GM21619 (cell line): ENCODE data around the gene DMXL2.
"Not testable (repeated sequence)": the region's sequence is repeated elsewhere in the genome, so short reads cannot be mapped to it uniquely, and the experiment has no call there.

ENCODE experiments used
- ATAC-seq: cut with Tn5 transposase; IDR thresholded peaks from one replicate; pipeline ENCODE4 v1.9.1; 2021; ENCODE audit not compliant: unreplicated experiment

Gene DMXL2

GRCh38 chr15:51625236-51625635, 2.7 kb upstream of the DMXL2 start:
- peak; percentile 28 for ATAC-seq

DNA sequence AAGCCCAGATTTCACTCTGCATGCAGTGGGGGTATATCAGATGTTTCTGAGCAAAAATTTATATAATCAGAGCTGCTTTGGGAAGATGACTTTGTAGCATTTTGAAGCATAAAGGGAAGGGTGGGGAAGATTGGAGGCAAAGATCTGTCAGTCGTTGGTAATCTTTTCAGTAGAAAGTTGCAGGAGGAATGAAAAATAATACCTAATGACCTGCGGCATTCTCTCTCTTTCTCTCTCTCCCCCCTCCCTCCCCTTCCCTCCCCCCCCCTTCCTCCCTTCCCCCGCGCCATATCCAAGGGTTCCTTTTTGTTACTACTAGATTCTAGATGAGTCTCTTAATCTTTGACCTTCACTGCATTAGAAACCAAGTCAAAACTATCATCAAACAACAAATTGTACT, 1.5 kb upstream of the DMXL2 start:
- no peak for ATAC-seq

GRCh38 chr15:51623386-51623938, 891 bp upstream of the DMXL2 start:
- no peak for ATAC-seq

- peak; percentile 50 for ATAC-seq
Measured at GRCh38 chr15:51621936-51622603, 501 bp downstream of the DMXL2 start.

DNA sequence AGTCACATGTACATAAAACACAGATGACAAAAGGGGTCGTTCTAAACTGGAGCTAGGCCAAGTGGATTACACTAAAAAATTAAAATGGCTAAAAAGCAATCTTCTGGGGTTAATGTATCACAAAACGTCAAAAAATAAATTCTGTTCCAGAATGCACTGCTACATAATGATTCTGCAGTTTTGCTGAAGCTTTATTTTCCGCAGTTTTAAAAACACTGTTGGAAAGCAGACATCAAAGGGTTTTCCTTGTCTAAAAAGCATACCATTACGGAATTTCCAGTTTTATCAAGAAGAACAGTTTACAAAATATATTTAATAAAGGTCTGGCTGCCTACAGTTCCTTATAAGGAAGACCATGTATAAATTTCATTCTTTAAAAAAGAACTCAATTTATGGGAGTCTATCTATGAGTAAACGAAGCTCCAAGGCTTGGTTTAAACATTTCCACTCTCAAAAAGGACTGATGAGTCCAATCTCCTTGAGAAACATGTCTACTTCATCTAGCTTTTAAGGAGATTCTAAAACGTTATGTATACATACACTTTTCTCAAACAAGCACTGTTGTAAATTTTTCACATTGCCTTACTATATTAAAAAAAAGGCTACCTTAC, 1.3 kb downstream of the DMXL2 start:
- ATAC-seq: no peak

DNA sequence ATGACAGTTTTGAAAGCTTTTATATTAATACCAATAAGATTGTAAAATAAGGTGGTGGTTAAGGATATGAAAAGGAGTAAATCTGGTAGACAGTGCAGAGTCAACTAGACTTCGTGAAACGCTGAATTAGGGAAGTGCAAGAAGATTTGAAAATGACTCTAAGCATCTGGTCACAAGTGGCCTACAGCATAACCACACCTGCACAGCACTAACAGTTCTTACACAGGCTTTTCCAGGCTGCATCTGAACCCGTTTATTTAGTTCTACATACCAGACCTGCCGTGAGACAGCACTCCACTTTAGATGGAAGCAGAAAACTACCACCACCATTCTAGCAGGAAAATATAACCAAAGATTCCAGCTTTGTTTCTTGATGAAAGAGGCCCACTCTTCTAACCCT, 1.9 kb downstream of the DMXL2 start:
- no peak for ATAC-seq

DNA sequence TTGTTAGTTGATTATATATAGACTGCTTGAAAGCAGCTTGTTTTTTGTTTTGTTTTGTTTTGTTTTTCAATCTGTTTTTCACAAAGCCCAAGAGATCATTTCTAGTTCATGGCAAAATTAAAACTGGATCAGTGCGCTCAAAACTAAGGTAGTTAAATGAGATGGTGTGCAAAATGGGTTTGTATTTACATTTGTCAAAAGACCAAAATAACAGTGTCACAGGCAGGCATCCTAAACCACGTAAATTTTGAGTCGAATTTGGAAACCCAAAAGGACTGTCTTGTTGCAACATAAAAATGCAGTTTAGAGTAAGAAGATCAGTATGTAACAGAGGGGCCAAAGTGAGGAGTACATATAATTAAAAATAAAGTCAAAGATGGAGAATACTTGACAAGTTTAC, 2.4 kb downstream of the DMXL2 start:
- ATAC-seq: no peak

DNA sequence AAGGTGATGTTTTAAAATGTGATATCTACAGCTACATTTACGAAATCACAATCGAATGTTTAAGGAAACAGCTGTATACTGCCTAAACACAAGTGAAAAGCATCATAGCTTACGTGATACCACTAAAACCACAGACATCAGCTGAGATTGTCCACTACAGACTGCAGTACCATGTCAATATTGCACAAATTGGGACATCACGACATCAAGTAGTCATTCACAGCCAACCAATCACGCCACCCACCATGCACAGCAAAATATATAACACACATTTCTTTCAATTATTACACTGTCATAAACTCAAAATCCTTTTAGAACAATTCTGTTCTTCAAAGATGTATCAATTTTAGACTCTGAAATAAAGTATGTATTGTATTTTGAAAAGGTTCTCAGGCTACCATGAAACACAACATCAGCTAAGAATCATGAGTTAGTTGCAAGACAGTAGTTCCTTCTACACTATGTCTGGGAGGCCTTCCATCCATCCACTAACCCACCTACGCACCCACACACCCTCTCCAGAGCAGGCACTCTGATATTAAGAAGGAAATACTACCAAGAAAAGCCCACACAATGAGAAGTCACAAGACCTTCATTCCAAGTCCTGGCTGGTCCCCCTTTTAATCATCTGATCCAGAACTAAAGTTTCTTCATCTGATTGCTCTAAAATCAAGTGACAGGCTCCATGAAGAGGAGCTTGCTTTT, 3.1 kb downstream of the DMXL2 start:
- no peak for ATAC-seq

- ATAC-seq: no peak
Measured at GRCh38 chr15:51617886-51618285, 4.7 kb downstream of the DMXL2 start.

- no peak for ATAC-seq
Measured at GRCh38 chr15:51613951-51614350, 8.6 kb downstream of the DMXL2 start.

- not testable (repeated sequence) for ATAC-seq
Measured at GRCh38 chr15:51612669-51613068, 9.9 kb downstream of the DMXL2 start.

DNA sequence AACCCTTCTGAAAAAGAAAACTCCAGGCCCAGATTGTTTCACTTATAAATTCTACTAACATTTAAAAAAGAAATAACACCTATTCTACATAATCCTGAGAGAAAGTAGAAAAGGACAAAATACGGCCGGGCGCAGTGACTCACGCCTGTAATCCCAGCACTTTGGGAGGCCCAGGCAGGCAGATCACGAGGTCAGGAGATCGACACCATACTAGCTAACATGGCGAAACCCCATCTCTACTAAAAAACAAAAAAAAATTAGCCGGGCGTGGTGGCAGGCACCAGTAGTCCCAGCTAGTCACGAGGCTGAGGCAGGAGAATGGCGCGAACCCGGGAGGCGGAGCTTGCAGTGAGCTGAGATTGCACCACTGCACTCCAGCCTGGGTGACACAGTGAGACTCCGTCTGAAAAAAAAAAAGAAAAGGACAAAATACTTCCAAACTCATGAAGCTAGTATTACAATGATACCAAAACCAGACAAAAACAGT, 19.1 kb downstream of the DMXL2 start:
- not testable (repeated sequence) for ATAC-seq

GRCh38 chr15:51603002-51603401, 19.6 kb downstream of the DMXL2 start:
- no peak for ATAC-seq

GRCh38 chr15:51602484-51602883, 20.1 kb downstream of the DMXL2 start:
- ATAC-seq: no peak

DNA sequence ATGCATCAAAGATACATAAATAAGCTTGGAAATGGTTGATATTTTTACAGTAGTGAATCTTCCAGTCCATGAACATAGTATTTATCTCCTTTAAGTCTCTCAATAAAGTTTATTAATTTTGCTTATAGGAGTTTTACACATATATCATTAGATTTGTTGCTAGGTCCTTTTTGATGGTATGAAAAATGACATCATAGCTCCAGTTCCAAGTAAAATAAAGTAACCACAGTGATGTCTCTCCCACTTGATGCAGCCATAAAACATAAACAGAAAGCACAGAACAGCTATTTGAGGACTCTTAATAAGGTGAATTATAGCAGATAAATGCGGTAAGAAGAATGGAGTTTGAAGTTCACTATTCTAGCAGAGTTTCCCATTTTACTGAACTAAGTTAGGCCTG, 20.8 kb downstream of the DMXL2 start:
- ATAC-seq: no peak

- ATAC-seq: no peak
Measured at GRCh38 chr15:51600114-51600513, 22.5 kb downstream of the DMXL2 start.

DNA sequence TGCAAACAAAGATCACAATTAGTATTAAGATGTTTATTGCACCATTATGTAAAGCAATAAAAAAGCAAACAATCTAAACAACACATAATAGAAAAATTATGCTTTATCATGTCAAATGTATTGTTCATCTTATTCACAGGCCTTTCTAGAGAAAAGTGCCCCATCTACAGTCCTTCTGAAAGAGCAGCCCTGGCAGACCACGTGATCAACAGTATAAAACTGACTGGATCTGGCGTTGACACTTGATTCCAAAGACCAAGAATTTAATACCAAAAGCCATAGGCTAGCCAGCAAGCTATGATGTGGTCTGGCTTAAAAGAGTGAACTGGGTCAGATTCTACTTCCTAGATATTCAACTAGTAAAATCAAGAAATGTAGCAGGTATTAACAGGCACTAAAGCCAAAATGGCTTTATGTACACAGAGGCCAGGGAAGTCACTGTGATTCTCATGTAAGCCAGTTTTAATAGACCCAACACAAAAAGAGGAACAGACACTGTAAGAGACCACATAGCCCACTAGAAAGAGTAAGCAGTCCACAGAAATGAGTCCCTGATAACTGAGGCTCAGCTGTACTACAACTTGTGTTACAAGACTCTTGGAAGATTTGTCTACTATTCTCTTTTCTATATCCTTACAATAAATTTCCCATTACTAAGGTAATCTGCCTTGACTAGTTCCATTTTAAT, 32.5 kb downstream of the DMXL2 start:
- no peak for ATAC-seq

- ATAC-seq: no peak
Measured at GRCh38 chr15:51588966-51589365, 33.6 kb downstream of the DMXL2 start.

DNA sequence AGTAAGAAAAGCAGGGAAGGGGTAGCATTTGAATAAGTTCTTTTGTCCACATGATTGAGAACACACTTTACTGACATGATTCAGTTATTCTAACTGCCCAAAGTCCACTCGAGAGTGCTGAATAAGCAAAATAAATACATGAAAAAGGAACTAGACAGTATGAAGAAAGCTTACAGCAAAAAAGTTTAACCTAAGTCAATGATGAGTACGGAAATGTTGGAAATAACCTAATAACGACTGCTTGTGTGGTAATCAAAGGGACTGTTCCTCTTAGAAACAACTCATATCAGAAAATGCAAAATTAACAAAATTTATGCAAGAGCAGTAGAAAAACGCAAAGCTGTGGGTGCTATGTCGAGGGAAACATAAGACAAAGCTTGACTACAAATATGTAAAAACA, 36.6 kb downstream of the DMXL2 start:
- no peak for ATAC-seq

GRCh38 chr15:51580982-51581381, 41.6 kb downstream of the DMXL2 start:
- no peak for ATAC-seq

- no peak for ATAC-seq
Measured at GRCh38 chr15:51580385-51580784, 42.2 kb downstream of the DMXL2 start.
